ENCODE data around the gene HSPA6.
A peak's percentile ranks its signal among the peaks of the same experiment; 100 is the strongest.
"Not testable (repeated sequence)": the region's sequence is repeated elsewhere in the genome, so short reads cannot be mapped to it uniquely, and the experiment has no call there.

The HSPA6 gene

GRCh38 chr1:161502641-161503393 lies 21.5 kb upstream of the HSPA6 start:
- DNase-seq (ENCODE audit: extremely low read depth in 1 of 2, low read depth in 1 of 2): no peak

- DNase-seq (ENCODE audit: extremely low read depth in 1 of 2, low read depth in 1 of 2): no peak
Observed at GRCh38 chr1:161503394-161503748, 21.0 kb upstream of the HSPA6 start.

GRCh38 chr1:161505686-161506085 lies 18.7 kb upstream of the HSPA6 start:
- no peak for DNase-seq (ENCODE audit: extremely low read depth in 1 of 2, low read depth in 1 of 2)

GRCh38 chr1:161506336-161507223 lies 17.8 kb upstream of the HSPA6 start:
- DNase-seq (ENCODE audit: extremely low read depth in 1 of 2, low read depth in 1 of 2): no peak

GRCh38 chr1:161510477-161510876 lies 13.9 kb upstream of the HSPA6 start:
- no peak for DNase-seq (ENCODE audit: extremely low read depth in 1 of 2, low read depth in 1 of 2)

GRCh38 chr1:161511018-161511755 lies 13.2 kb upstream of the HSPA6 start:
- no peak for DNase-seq (ENCODE audit: extremely low read depth in 1 of 2, low read depth in 1 of 2)

GRCh38 chr1:161511756-161512060 lies 12.6 kb upstream of the HSPA6 start:
- no peak for DNase-seq (ENCODE audit: extremely low read depth in 1 of 2, low read depth in 1 of 2)

GRCh38 chr1:161512636-161513447 lies 11.5 kb upstream of the HSPA6 start:
- not testable (repeated sequence) for DNase-seq (ENCODE audit: extremely low read depth in 1 of 2, low read depth in 1 of 2)

GRCh38 chr1:161513448-161513780 lies 10.9 kb upstream of the HSPA6 start:
- DNase-seq (ENCODE audit: extremely low read depth in 1 of 2, low read depth in 1 of 2): not testable (repeated sequence)

GRCh38 chr1:161513953-161514352 lies 10.4 kb upstream of the HSPA6 start:
- DNase-seq (ENCODE audit: extremely low read depth in 1 of 2, low read depth in 1 of 2): not testable (repeated sequence)

GRCh38 chr1:161523041-161523816 lies 1.1 kb upstream of the HSPA6 start:
- DNase-seq (ENCODE audit: extremely low read depth in 1 of 2, low read depth in 1 of 2): not testable (repeated sequence)

GRCh38 chr1:161524742-161525291 lies 477 bp downstream of the HSPA6 start:
- DNase-seq (ENCODE audit: extremely low read depth in 1 of 2, low read depth in 1 of 2): not testable (repeated sequence)

GRCh38 chr1:161525321-161525720 lies 981 bp downstream of the HSPA6 start:
- not testable (repeated sequence) for DNase-seq (ENCODE audit: extremely low read depth in 1 of 2, low read depth in 1 of 2)

- DNase-seq (ENCODE audit: extremely low read depth in 1 of 2, low read depth in 1 of 2): not testable (repeated sequence)
Observed at GRCh38 chr1:161525918-161526317, 1.6 kb downstream of the HSPA6 start.

- not testable (repeated sequence) for DNase-seq (ENCODE audit: extremely low read depth in 1 of 2, low read depth in 1 of 2)
Observed at GRCh38 chr1:161528550-161528949, 4.2 kb downstream of the HSPA6 start.

GRCh38 chr1:161529463-161530104 lies 5.2 kb downstream of the HSPA6 start:
- not testable (repeated sequence) for DNase-seq (ENCODE audit: extremely low read depth in 1 of 2, low read depth in 1 of 2)

- DNase-seq (ENCODE audit: extremely low read depth in 1 of 2, low read depth in 1 of 2): peak in 1 of 2 donors; percentile 55
Observed at GRCh38 chr1:161530158-161530557, 5.8 kb downstream of the HSPA6 start.

GRCh38 chr1:161530671-161531641 lies 6.6 kb downstream of the HSPA6 start:
- DNase-seq (ENCODE audit: extremely low read depth in 1 of 2, low read depth in 1 of 2): peak; percentile 72 to 97

All from stimulated activated CD8-positive, alpha-beta memory T cell treated with anti-CD3 and anti-CD28 coated beads, Interleukin-7, amount 100 ng/mL, for 48 hours (primary cell).